WERI-Rb-1 (cell line): ENCODE measurements around the gene TH.
A peak's percentile ranks its signal among the peaks of the same experiment; 100 is the strongest.

Source experiments
- DNase-seq: peaks from one replicate; pipeline ENCODE4 v3.0.0-alpha.2; 2020
- H3K27ac ChIP-seq: fragments of 250-450 bp; sonication (Bioruptor Pico); 2 replicates; pipeline ENCODE4 v1.5.1; 2020; ENCODE audit warnings: mild to moderate bottlenecking, moderate library complexity
- H3K27me3 ChIP-seq: fragments of 250-450 bp; sonication (Bioruptor Pico); 2 replicates; pipeline ENCODE4 v1.5.1; 2021; ENCODE audit warnings: mild to moderate bottlenecking, low read depth, moderate library complexity; ENCODE audit not compliant: insufficient read depth, severe bottlenecking
- H3K36me3 ChIP-seq: fragments of 250-450 bp; sonication (Bioruptor Pico); 2 replicates; pipeline ENCODE4 v1.5.1; 2020; ENCODE audit warnings: mild to moderate bottlenecking, moderate library complexity
- H3K4me3 ChIP-seq: 2 replicates; pipeline ENCODE4 v1.5.1; 2011; ENCODE audit warnings: low read depth, mild to moderate bottlenecking, control low read depth, low read length
- H3K9me3 ChIP-seq: fragments of 250-450 bp; sonication (Bioruptor Pico); 2 replicates; pipeline ENCODE4 v1.5.1; 2021; ENCODE audit warnings: mild to moderate bottlenecking, moderate library complexity; ENCODE audit not compliant: severe bottlenecking
- TF ChIP-seq, protein P1 (sequence below): IDR thresholded peaks from 2 replicates; pipeline ENCODE4 v1.5.1; 2011; ENCODE audit warnings: low read depth, mild to moderate bottlenecking, control low read depth, inconsistent platforms, low read length

TH gene

DNA sequence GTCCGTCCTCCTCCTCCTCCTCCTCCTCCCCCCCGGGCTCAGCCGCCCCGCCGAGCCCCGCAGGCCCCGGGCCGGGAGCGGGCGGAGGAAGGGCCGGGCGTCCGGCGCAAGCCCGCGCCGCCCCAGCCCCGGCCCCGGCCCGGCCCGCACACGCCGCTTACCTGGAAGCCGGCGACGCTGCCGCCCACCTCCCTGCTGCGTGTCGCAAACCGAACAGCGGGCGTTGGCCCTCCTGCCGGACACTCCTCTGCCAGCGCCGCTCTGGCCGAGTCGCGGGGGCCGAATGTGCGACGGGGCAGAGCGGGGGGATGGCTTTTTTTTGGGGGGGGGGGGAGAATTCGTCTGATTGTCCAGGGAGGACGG is 33.6 kb downstream of the TH start:
- Histone ChIP-seq H3K27ac (no peak overlapping the region), H3K9me3 (no peaks in the 10 kb centered on the region), H3K27me3 (peaks cover 89% of the 10 kb centered on the region), H3K36me3 (no peaks in the 10 kb centered on the region), H3K4me3 (no peak overlapping the region)
- TF ChIP-seq, protein P1, sequence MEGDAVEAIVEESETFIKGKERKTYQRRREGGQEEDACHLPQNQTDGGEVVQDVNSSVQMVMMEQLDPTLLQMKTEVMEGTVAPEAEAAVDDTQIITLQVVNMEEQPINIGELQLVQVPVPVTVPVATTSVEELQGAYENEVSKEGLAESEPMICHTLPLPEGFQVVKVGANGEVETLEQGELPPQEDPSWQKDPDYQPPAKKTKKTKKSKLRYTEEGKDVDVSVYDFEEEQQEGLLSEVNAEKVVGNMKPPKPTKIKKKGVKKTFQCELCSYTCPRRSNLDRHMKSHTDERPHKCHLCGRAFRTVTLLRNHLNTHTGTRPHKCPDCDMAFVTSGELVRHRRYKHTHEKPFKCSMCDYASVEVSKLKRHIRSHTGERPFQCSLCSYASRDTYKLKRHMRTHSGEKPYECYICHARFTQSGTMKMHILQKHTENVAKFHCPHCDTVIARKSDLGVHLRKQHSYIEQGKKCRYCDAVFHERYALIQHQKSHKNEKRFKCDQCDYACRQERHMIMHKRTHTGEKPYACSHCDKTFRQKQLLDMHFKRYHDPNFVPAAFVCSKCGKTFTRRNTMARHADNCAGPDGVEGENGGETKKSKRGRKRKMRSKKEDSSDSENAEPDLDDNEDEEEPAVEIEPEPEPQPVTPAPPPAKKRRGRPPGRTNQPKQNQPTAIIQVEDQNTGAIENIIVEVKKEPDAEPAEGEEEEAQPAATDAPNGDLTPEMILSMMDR, result no peak
- DNase-seq, result no peak

DNA sequence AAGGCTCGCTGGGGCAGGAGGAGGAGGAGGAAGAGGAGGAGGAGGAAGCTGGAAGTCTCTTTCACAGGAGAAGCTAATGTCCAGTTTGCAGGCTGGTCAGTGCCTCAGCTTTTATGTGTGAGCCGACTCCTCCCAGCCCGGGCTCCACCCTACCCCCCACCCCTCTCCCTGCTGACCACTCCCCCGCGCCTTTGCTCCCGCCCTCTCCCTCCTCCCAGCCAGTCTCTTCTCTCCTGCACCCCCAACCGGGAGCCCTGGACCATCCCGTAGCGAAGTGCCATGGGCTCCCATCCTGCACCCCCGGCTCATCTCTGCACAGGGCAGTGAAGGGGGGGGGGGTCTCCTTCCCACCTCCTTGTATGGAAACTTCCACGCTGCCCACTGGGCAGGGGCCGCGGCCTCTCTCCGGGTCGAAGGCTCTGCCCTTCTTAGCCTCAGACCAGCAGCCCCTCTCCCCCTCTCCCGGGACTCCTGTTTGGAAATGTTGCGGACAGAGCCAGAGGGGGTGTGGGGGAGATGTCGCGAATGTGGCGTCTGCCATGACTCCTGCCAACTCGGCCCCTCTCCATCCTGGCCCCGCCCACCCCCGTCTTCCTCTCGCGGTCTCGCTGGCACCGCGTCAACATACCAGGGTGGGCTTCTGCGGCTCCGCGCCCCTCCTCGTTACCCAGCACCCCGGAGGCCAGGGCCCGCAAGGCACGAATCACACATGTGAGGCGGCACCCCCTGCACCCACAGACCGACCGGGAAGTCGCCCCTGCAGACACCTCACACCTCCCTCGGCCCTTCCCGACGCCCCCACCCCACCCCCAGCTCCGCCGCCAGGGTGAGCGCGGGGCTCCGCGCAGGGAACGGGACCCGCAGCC is 34.2 kb downstream of the TH start:
- DNase-seq, result peak; percentile 65
- TF ChIP-seq, protein P1, result no peak
- Histone ChIP-seq H3K4me3 (no peak overlapping the region; the same call in 1 of the 2 replicates), H3K27me3 (peaks cover 89% of the 10 kb centered on the region), H3K27ac (no peak overlapping the region), H3K36me3 (no peaks in the 10 kb centered on the region), H3K9me3 (no peaks in the 10 kb centered on the region)

DNA sequence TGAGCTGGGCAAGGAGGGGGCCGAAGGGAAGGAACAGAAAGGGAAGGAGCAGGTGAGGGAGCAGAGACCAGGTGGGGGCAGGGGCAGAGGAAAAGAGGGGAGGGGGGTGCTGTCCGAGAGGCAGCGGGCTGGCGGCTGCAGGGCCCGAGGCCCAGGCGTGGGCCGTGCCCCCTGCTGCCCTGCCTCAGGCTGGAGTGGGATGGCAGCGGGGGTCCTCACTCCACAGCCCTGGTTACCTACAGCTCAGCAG is 34.7 kb downstream of the TH start:
- H3K27ac ChIP-seq, result no peak overlapping the region
- TF ChIP-seq, protein P1, result no peak
- no peaks in the 10 kb centered on the region for H3K36me3 ChIP-seq
- no peak for DNase-seq
- no peaks in the 10 kb centered on the region for H3K9me3 ChIP-seq
- no peak overlapping the region for H3K4me3 ChIP-seq
- peaks cover 88% of the 10 kb centered on the region for H3K27me3 ChIP-seq

DNA sequence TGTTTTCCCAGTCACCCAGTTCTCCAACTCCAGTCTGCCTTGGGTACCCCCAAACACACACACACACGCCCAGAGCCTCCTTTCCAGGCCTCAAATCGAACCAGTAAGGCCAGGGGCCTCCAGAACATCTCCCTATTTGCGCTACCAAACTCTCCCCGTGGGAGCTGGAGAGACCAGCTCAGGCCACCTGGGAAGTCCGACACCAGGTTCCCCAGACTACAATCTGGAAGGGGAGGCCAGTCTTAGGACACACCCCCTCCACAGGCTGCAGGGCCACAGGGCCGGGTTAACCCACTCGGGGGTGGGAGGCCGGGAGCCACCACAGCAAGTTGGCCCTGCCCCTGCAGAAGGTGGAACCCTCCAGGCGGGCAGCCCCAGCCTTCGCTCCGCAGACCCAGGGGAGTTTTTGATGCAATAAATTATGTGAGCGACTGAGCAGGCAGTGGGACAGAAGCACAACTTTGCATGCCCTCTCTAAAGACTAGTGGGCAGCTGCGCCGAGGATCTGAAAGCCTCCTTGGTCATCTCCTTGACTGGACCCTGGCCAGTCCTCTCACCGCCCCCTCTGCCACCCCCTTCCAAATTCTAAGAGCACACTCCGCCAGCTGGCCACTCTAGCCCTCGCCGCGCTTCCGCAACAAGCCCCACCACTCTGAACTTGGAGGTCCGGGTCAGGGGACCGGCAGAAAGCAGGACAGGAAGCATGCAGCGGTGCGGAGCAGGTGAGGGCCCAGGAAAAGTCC is 35.2 kb downstream of the TH start:
- no peaks in the 10 kb centered on the region for H3K36me3 ChIP-seq
- H3K27me3 ChIP-seq, result peaks cover 88% of the 10 kb centered on the region
- H3K4me3 ChIP-seq, result no peak overlapping the region
- no peak for DNase-seq
- no peaks in the 10 kb centered on the region for H3K9me3 ChIP-seq
- TF ChIP-seq, protein P1, result no peak
- H3K27ac ChIP-seq, result no peak overlapping the region

DNA sequence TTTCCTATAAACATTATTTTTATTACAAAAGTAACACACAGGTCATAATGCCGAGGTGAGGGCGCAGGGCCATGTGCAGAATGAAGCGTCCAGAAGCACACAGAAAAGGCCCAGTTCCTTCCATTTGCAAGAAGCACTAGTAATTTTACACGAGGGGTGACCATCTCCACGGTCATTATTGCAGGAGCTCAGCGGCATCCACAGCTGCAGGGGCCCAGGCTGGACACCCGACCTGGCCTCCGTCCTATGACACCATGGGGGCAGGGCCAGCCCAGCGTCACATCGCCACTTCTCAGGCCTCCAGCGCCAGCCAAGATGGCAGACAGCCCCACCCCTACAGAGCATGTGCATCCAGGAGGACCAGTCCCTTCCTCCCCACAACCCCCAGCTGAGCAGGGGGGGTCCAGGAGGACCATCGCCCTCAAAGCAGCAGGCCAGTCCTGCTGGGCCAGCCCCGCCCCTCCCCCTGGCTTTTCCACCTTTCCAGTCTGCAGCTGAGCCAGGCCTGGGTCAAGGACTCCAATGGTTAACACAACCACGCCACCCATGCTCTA is 35.9 kb downstream of the TH start:
- H3K27me3 ChIP-seq, result peaks cover 88% of the 10 kb centered on the region
- DNase-seq, result no peak
- H3K27ac ChIP-seq, result no peak overlapping the region
- no peaks in the 10 kb centered on the region for H3K36me3 ChIP-seq
- no peak overlapping the region for H3K4me3 ChIP-seq
- no peaks in the 10 kb centered on the region for H3K9me3 ChIP-seq
- TF ChIP-seq, protein P1, result no peak
